HG03469 (cell line): ENCODE results near the gene TYW3.
A peak's percentile ranks its signal among the peaks of the same experiment; 100 is the strongest.

Source experiments
- ATAC-seq: cut with Tn5 transposase; IDR thresholded peaks from one replicate; pipeline ENCODE4 v1.9.1; 2021; ENCODE audit warnings: mild to moderate bottlenecking, moderate library complexity, moderate number of reproducible peaks; ENCODE audit not compliant: unreplicated experiment

The TYW3 gene

DNA sequence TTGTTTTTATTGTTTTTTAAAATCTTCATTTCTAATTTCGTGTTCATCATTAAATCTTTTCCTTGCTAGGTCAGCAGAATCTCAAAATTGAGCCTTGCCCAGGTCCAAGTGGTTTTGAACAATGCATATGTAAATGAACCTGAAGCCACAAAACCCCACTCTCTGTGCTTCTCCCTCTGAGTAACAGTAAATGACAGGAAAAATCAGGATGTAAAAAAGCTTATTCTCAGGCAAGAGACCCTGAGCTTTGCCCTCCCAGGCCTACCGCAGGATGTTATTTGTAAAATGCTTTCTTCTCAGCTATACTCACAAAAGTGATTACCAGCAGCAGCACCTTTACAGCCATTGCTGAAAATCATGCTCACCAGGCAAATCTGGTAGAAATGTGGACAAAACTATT is 47.6 kb downstream of the TYW3 start:
- ATAC-seq = no peak

- ATAC-seq = no peak
Measured at GRCh38 chr1:74785944-74786343, 53.0 kb downstream of the TYW3 start.

- ATAC-seq = no peak
Measured at GRCh38 chr1:74790453-74790852, 57.5 kb downstream of the TYW3 start.

- no peak for ATAC-seq
Measured at GRCh38 chr1:74791491-74791890, 58.5 kb downstream of the TYW3 start.

GRCh38 chr1:74799119-74799657 is 66.2 kb downstream of the TYW3 start:
- no peak for ATAC-seq

DNA sequence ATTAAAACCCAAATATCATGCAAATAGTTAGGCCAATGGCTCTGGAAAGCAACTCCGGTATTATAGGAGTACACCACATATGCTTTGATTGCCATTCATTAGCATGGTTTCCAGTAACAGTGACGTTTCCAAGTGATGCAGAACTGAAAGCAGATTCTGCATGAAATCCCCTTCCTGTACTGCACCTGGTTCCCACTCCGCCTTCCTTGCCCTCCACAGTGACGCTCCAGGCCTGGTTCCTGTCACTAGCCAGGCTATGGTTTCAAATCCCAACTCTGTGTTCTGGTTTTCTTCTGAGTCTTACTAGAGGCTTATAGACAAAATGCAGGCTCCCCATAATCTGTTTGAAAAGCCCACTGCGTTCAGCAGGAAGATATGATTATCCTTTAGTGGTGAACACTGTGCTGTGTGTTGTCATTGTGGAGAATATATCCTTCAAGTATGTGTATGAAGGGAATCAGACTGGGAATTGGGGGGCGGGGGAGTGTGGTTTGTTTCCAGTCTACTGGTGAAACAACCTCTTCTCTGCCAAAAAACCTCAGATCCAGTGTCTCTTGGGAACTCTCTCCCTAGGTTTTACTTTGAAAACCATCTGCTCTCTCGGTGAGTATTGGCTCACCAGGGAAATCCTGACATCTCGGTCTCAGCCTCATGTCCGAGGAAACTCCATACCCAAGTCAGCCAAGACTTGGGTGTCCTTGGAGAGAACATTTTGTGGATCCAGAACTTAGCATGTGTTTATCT is 78.7 kb downstream of the TYW3 start:
- peak; percentile 55 for ATAC-seq

- ATAC-seq = peak; percentile 92
Measured at GRCh38 chr1:74812180-74812541, 79.2 kb downstream of the TYW3 start.
